ENCODE measurements around the gene RLN2. TPM values are rescaled to one million over a fixed set of nuclear protein-coding genes. Genes with fewer than 3 reads are reported as not detected.

Gene RLN2
- total and polyA plus RNA-seq, 8 donors: 0.26 to 0.69 (median 0.46) TPM; not detected in 3

DNA sequence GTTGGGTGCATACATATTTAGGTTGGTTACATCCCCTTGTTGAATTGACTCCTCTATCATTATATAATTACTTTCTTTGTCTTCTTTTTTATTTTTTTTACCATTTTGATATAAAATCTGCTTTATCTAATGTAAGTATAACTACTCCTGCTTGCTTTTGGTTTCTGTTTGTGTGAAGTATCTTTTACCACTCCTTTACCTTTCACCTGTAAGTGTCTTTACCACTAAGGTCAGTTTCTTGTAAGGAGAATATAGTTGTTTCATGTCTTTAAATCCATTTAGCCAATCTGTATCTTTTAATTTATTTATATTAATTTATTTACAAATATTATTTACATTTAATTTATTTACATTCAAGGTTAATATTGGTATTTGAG is 40.3 kb downstream of the RLN2 start:
- FAIRE-seq: no peak
- TF ChIP-seq, protein P1, sequence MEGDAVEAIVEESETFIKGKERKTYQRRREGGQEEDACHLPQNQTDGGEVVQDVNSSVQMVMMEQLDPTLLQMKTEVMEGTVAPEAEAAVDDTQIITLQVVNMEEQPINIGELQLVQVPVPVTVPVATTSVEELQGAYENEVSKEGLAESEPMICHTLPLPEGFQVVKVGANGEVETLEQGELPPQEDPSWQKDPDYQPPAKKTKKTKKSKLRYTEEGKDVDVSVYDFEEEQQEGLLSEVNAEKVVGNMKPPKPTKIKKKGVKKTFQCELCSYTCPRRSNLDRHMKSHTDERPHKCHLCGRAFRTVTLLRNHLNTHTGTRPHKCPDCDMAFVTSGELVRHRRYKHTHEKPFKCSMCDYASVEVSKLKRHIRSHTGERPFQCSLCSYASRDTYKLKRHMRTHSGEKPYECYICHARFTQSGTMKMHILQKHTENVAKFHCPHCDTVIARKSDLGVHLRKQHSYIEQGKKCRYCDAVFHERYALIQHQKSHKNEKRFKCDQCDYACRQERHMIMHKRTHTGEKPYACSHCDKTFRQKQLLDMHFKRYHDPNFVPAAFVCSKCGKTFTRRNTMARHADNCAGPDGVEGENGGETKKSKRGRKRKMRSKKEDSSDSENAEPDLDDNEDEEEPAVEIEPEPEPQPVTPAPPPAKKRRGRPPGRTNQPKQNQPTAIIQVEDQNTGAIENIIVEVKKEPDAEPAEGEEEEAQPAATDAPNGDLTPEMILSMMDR (IDR thresholded peaks at IDR 0.05): no peak

DNA sequence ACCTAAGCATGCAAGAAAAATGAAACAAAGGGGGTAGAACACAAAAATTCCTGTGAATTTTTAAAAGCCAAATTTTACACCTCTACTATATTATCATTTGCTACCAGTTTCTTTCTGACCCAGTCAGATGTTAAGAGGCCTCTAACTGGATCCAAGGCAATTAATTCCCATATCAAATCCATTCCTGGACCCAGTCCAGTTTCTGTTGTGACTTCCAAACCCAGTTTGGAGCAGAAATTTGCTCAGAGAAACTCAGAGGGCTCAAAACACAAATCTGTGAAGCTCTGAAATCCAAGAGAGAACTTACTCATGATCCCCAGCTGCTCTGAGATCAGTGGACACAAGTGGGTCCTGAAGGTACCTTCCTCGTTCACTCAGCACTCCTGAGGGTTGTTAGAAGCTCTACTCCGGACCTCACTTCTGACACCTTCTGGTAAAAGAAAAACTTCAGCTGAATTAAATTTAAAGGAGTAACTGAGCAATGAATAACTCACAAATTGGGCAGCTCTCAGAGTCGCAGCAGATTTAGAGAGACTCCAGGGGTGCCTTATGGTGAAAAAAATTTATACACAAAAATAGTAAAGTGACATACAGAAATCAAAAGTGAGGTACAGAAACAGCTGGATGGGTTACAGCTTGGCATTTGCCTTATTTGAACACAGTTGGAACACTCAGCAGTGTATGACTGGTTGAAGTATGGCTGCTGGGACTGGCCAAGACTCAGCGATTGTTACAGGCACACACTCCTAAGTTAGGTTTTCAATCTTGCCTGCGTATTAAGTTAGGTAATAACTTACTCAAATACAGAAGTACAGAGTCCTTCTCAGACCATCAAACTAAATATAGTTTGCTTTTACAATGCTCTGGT is 40.9 kb downstream of the RLN2 start:
- no peaks in the 10 kb centered on the region for H3K27me3 ChIP-seq
- H3K36me3 ChIP-seq: no peaks in the 10 kb centered on the region
- H3K27ac ChIP-seq: no peak overlapping the region
- peak in 1 of 6 donors; percentile 18 for DNase-seq
- 26 to 39% methylated on average over 5 of the region's 5 CpGs for WGBS, 2 donors
- no peak overlapping the region for H3K4me3 ChIP-seq
- intact Hi-C loops (cut with DNase I): no loop called here
- no peaks in the 10 kb centered on the region for H3K9me3 ChIP-seq
- TF ChIP-seq, protein P1 (IDR thresholded peaks at IDR 0.05): no peak
- ATAC-seq: peak; percentile 55 to 83 (median 74)
- no peak for FAIRE-seq
- H3K4me1 ChIP-seq: no peaks in the 10 kb centered on the region

More for the DNA sequence above, 40.3 kb downstream of the RLN2 start:
- Histone ChIP-seq H3K4me3 (no peak overlapping the region), H3K36me3 (no peaks in the 10 kb centered on the region), H3K4me1 (no peaks in the 10 kb centered on the region), H3K9me3 (no peaks in the 10 kb centered on the region), H3K27ac (no peak overlapping the region), H3K27me3 (no peaks in the 10 kb centered on the region)
- intact Hi-C loops (cut with DNase I): no loop called here
- ATAC-seq (no peak), DNase-seq (no peak)

Other genes starting within 250 kb of the RLN2 start
- gene INSL6, start 119.1 kb downstream of the RLN2 start, total RNA-seq: under 1 TPM in 1 of 6 donors, not detected in 5; 0.23 TPM
- gene INSL6, start 119.1 kb downstream of the RLN2 start, polyA plus RNA-seq: not detected
- not detected for gene INSL4, start 73.3 kb downstream of the RLN2 start, total RNA-seq
- not detected for gene INSL4, start 73.3 kb downstream of the RLN2 start, polyA plus RNA-seq
- gene RLN1, start 35.2 kb upstream of the RLN2 start, total RNA-seq: not detected
- not detected for gene RLN1, start 35.2 kb upstream of the RLN2 start, polyA plus RNA-seq
- gene PLGRKT, start 133.2 kb upstream of the RLN2 start, total RNA-seq: 1 to 10 TPM; 4.9 to 9.0 (median 6.6) TPM
- 1 to 10 TPM; 4.9 to 8.8 TPM for gene PLGRKT, start 133.2 kb upstream of the RLN2 start, polyA plus RNA-seq
- 1 to 10 TPM in 4 of 6 donors, under 1 TPM in 2; 0.63 to 1.9 (median 1.6) TPM for gene CD274, start 145.8 kb upstream of the RLN2 start, total RNA-seq
- gene CD274, start 145.8 kb upstream of the RLN2 start, polyA plus RNA-seq: 1 to 10 TPM; 1.4 TPM
- gene PDCD1LG2, start 205.8 kb upstream of the RLN2 start, total RNA-seq: under 1 TPM in 5 of 6 donors, not detected in 1; 0.09 to 0.43 (median 0.20) TPM
- under 1 TPM; 0.08 to 0.09 TPM for gene PDCD1LG2, start 205.8 kb upstream of the RLN2 start, polyA plus RNA-seq

All from pancreas (tissue), 10 donors.